Endometrium (tissue), 2 donors: ENCODE measurements around the gene SYNE2.

Source experiments
- FAIRE-seq: peaks from 2 replicates; lab custom pipeline; 2012; peaks lifted over from hg19 to GRCh38; lab: Jason Lieb, UNC
- donor health status: control.
- donor health status: control.

The SYNE2 gene

GRCh38 chr14:64247195-64247594, 394.4 kb downstream of the SYNE2 start:
- FAIRE-seq: no peak

- FAIRE-seq: no peak
These were observed 395.9 kb downstream of the SYNE2 start for GRCh38 chr14:64248689-64249088.

- no peak for FAIRE-seq
These were observed 396.6 kb downstream of the SYNE2 start for GRCh38 chr14:64249363-64249762.

GRCh38 chr14:64253672-64254071, 400.9 kb downstream of the SYNE2 start:
- no peak for FAIRE-seq

GRCh38 chr14:64255756-64256155, 403.0 kb downstream of the SYNE2 start:
- no peak for FAIRE-seq

GRCh38 chr14:64260418-64260817, 407.6 kb downstream of the SYNE2 start:
- FAIRE-seq: no peak

GRCh38 chr14:64265222-64265621, 412.4 kb downstream of the SYNE2 start:
- no peak for FAIRE-seq

- FAIRE-seq: no peak
These were observed 413.4 kb downstream of the SYNE2 start for GRCh38 chr14:64266239-64266638.

GRCh38 chr14:64272019-64272418, 419.2 kb downstream of the SYNE2 start:
- no peak for FAIRE-seq
